ENCODE measurements around the gene DYSF. TPM values are rescaled to one million over a fixed set of nuclear protein-coding genes. Genes with fewer than 3 reads are reported as not detected.

Gene DYSF
- polyA plus RNA-seq, 1 donor from 2014 or later = 0.04 TPM

- TF ChIP-seq EP300 (conservative IDR thresholded peaks at IDR 0.05; ENCODE audit: poor library complexity, severe bottlenecking) = no peak
- TF ChIP-seq SMC3 (conservative IDR thresholded peaks at IDR 0.05; ENCODE audit: poor library complexity) = no peak
- no peak for TF ChIP-seq MXI1 (conservative IDR thresholded peaks at IDR 0.05; ENCODE audit: poor library complexity, severe bottlenecking)
Measured at GRCh38 chr2:71631411-71631931, 178.1 kb downstream of the DYSF start (continued).

- no peaks in the 10 kb centered on the region for H3K9me2 ChIP-seq (ENCODE audit: insufficient read depth, low read length)
- H4K20me1 ChIP-seq (ENCODE audit: insufficient read depth) = no peaks in the 10 kb centered on the region
- TF ChIP-seq TAF1 (IDR thresholded peaks at IDR 0.05; ENCODE audit: low read depth) = no peak
- no peak for TF ChIP-seq EZH2 (IDR thresholded peaks at IDR 0.05; ENCODE audit: borderline replicate concordance, insufficient read depth, low read length, poor library complexity, severe bottlenecking)
- no peaks in the 10 kb centered on the region for H3K27me3 ChIP-seq (ENCODE audit: insufficient read depth, low read depth, low read length)
- H3K27ac ChIP-seq (ENCODE audit: low read length) = no peak overlapping the region
- H3K9me3 ChIP-seq (ENCODE audit: low read length) = no peaks in the 10 kb centered on the region
- no peaks in the 10 kb centered on the region for H3K79me2 ChIP-seq (replicated peaks; ENCODE audit: insufficient read depth, low read length)
- no peaks in the 10 kb centered on the region for H3F3A ChIP-seq (ENCODE audit: insufficient read depth, low read length, poor library complexity, severe bottlenecking)
- no peak overlapping the region for H2AFZ ChIP-seq (ENCODE audit: low read depth, low read length)
- H3K9ac ChIP-seq (ENCODE audit: low read length) = no peak overlapping the region
- no peak overlapping the region for H3K4me3 ChIP-seq (ENCODE audit: low read length)
- H3K36me3 ChIP-seq (ENCODE audit: insufficient read depth, low read length) = no peaks in the 10 kb centered on the region
- no peak overlapping the region for H3K4me2 ChIP-seq (ENCODE audit: low read length)
Measured at GRCh38 chr2:71633086-71633485, 179.7 kb downstream of the DYSF start.

- Histone ChIP-seq H3K9me2 (ENCODE audit: insufficient read depth, low read length) (no peaks in the 10 kb centered on the region), H3K79me2 (replicated peaks; ENCODE audit: insufficient read depth, low read length) (no peaks in the 10 kb centered on the region), H3K27ac (ENCODE audit: low read length) (no peak overlapping the region), H3K4me3 (ENCODE audit: low read length) (no peak overlapping the region), H3K36me3 (ENCODE audit: insufficient read depth, low read length) (no peaks in the 10 kb centered on the region), H4K20me1 (ENCODE audit: insufficient read depth) (no peaks in the 10 kb centered on the region), H3K4me2 (ENCODE audit: low read length) (no peak overlapping the region), H3K27me3 (ENCODE audit: insufficient read depth, low read depth, low read length) (no peaks in the 10 kb centered on the region), H3K9me3 (ENCODE audit: low read length) (no peaks in the 10 kb centered on the region), H2AFZ (ENCODE audit: low read depth, low read length) (no peak overlapping the region), H3F3A (ENCODE audit: insufficient read depth, low read length, poor library complexity, severe bottlenecking) (no peaks in the 10 kb centered on the region), H3K9ac (ENCODE audit: low read length) (no peak overlapping the region)
- TF ChIP-seq EZH2 (IDR thresholded peaks at IDR 0.05; ENCODE audit: borderline replicate concordance, insufficient read depth, low read length, poor library complexity, severe bottlenecking) (no peak), SMC3 (conservative IDR thresholded peaks at IDR 0.05; ENCODE audit: poor library complexity) (no peak), REST (IDR thresholded peaks at IDR 0.05; ENCODE audit: borderline replicate concordance) (no peak), EP300 (conservative IDR thresholded peaks at IDR 0.05; ENCODE audit: poor library complexity, severe bottlenecking) (no peak), CTCF (IDR thresholded peaks at IDR 0.05; ENCODE audit: poor library complexity, severe bottlenecking) (no peak), POLR2AphosphoS5 (IDR thresholded peaks at IDR 0.05) (no peak), RAD21 (conservative IDR thresholded peaks at IDR 0.05) (no peak), MXI1 (conservative IDR thresholded peaks at IDR 0.05; ENCODE audit: poor library complexity, severe bottlenecking) (no peak), TAF1 (IDR thresholded peaks at IDR 0.05; ENCODE audit: low read depth) (no peak)
Measured at GRCh38 chr2:71634567-71634966, 181.2 kb downstream of the DYSF start.

All from neural cell (in vitro differentiated cells).